HAP-1 (cell line): ENCODE measurements around the gene ERICH2.

Experiments
- DNase-seq, 2 experiments: peaks; one replicate each; pipeline ENCODE4 v3.0.0-alpha.2; 2016 to 2020; ENCODE audit warnings: low spot score in 2 of 2
- H3K27me3 ChIP-seq: fragments of 250-450 bp; sonication (Bioruptor Pico); 2 replicates; pipeline ENCODE4 v1.5.1; 2020; ENCODE audit warnings: low read depth, mild to moderate bottlenecking, moderate library complexity
- H3K36me3 ChIP-seq: fragments of 250-450 bp; sonication (Bioruptor Pico); replicated peaks from 2 replicates; pipeline ENCODE4 v1.5.1; 2020; ENCODE audit warnings: mild to moderate bottlenecking
- H3K4me1 ChIP-seq: fragments of 250-450 bp; sonication (Bioruptor Pico); 2 replicates; pipeline ENCODE4 v1.5.1; 2020; ENCODE audit warnings: mild to moderate bottlenecking
- H3K4me3 ChIP-seq: fragments of 250-450 bp; sonication (Bioruptor Pico); 2 replicates; pipeline ENCODE4 v1.5.1; 2020; ENCODE audit warnings: mild to moderate bottlenecking, moderate library complexity
- H3K9me3 ChIP-seq: fragments of 250-450 bp; sonication (Bioruptor Pico); 2 replicates; pipeline ENCODE4 v1.5.1; 2020; ENCODE audit warnings: mild to moderate bottlenecking, moderate library complexity
- in situ Hi-C: fragments of 300-500 bp; cut with MboI; formaldehyde crosslinking; loops from 3 replicates; pipeline ENCODE4 v1.14.3; 2020; ENCODE audit warnings: low sequenced_read_pairs, inconsistent platforms, mixed read lengths

ERICH2 gene

DNA sequence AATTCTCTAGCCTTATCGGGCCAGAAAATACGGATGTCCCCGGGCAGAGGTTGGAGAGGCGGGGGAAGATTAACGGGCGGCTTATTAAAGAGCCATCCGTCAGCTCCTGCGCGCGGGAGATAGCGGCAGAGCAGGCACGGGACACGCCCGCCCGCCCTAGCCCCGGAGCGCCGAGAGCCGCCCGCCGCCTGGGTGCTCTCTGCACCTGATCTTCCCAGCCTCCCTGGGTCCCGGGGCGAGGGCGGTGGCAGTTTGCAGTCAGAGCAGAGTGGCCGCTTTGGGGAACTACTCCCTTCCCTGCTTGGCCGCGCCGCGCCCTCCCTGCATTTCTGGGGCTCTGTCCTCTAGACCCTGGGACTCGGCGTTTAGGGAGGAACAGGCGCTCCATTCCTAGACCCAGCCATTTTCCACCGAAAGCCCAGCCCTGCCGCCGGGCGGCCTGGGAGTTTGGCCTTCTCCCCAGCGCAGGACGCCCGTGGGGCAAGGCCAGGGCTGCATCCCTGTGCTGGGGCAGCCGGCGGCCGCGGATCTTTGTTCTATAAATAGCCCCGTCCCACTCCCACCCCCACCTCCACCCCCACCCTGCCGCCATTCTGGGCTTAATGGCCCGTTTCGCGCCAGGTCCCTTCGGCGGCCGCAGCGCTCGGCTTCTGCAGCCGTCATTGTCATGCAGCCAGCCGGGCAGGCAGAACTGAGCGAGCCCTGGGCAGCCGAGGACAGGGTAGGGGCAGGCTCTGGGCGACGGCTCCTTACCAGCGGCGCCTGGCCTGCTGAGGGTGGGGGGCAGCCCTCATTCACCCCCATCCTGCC is 53.1 kb downstream of the ERICH2 start:
- DNase-seq, result no peak
- in situ Hi-C loops, result loop anchor here (25.0 kb wide), 1 partner anchor 886 kb away; no protein-coding TSS in a partner anchor
- no peak overlapping the region for H3K4me3 ChIP-seq
- no peaks in the 10 kb centered on the region for H3K4me1 ChIP-seq
- H3K9me3 ChIP-seq, result no peaks in the 10 kb centered on the region
- H3K36me3 ChIP-seq, result no peaks in the 10 kb centered on the region
- 0 out of 2 replicates have a peak, but pooled peaks cover 2% of the 10 kb centered on the region for H3K27me3 ChIP-seq

DNA sequence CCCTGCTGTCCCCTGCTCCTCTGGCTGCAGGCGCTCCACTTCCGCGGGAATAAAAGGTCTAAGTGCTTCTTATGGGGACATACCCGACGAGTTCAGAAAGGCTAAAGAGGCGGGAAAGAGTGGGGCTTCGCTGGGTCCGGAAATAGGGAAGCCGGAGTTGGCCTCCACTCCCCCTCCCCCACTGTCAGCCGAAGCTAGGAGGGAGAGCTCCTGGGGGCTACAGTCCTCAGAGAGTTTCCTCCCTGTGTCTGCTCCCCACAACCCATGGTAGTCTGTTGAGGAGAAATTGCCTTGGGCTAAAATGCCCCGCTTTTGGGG is 53.7 kb downstream of the ERICH2 start:
- DNase-seq, result no peak
- Histone ChIP-seq H3K36me3 (no peaks in the 10 kb centered on the region), H3K4me3 (no peak overlapping the region), H3K4me1 (no peaks in the 10 kb centered on the region), H3K27me3 (0 out of 2 replicates have a peak, but pooled peaks cover 2% of the 10 kb centered on the region), H3K9me3 (no peaks in the 10 kb centered on the region)
- in situ Hi-C loops, result loop anchor here (25.0 kb wide), 1 partner anchor 887 kb away; no protein-coding TSS in a partner anchor

DNA sequence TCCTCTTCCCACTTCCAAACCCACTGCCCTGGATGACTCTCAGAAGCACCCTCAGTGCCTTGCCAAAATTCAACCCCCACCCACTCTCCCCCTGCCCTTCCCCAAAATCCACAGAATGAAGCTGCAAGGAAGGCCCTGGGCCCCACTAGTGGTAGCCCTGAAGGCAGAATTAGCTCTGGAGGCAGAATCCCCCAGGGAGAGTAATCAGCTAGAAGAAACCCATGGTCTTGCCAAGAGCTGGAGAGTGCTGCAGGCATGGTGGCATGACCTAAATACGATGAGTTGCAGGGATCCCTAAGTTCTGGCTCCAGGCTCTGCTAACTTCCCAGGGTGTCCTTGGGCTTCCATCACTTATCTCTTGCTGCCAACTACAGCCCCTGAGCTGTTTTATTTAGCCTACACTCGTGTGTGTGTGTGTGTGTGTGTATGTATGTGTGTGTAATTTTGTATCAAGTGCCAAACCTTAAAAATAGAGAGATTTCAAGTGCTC is 54.4 kb downstream of the ERICH2 start:
- Histone ChIP-seq H3K4me1 (no peaks in the 10 kb centered on the region), H3K9me3 (no peaks in the 10 kb centered on the region), H3K4me3 (no peak overlapping the region), H3K27me3 (0 out of 2 replicates have a peak, but pooled peaks cover 2% of the 10 kb centered on the region), H3K36me3 (no peaks in the 10 kb centered on the region)
- in situ Hi-C loops, result loop anchor here (25.0 kb wide), 1 partner anchor 887 kb away; no protein-coding TSS in a partner anchor
- DNase-seq, result no peak

DNA sequence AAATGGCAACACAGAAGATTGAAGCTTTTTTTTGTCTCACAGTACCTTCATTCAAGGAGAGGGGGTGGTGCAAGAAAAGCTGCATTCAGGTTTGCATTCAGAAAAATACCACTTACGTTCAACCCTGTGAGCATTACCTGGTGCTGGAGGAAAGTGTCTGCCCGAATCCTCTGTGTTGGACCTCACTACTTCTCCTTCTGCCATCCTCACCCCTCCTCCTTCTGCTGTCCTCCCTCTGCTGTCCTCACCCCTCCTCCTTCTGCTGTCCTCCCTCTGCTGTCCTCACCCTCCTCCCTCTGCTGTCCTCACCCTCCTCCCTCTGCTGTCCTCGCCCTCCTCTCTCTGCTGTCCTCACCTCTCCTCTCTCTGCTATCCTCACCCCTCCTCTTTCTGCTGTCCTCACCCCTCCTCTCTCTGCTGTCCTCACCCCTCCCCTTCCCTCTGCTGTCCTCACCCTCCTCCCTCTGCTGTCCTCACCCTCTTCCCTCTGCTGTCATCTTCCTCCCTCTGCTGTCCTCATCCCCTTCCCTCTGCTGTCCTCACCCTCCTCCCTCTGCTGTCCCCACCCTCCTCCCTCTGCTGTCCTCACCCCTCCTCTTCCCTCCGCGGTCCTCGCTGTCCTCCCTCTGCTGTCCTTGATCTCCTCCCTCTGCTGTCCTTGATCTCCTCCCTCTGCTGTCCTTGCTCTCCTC is 57.8 kb downstream of the ERICH2 start:
- in situ Hi-C loops, result no loop called here
- Histone ChIP-seq H3K36me3 (no peaks in the 10 kb centered on the region), H3K4me3 (no peak overlapping the region), H3K4me1 (no peaks in the 10 kb centered on the region), H3K9me3 (no peaks in the 10 kb centered on the region), H3K27me3 (0 out of 2 replicates have a peak, but pooled peaks cover 2% of the 10 kb centered on the region)
- DNase-seq, result no peak

DNA sequence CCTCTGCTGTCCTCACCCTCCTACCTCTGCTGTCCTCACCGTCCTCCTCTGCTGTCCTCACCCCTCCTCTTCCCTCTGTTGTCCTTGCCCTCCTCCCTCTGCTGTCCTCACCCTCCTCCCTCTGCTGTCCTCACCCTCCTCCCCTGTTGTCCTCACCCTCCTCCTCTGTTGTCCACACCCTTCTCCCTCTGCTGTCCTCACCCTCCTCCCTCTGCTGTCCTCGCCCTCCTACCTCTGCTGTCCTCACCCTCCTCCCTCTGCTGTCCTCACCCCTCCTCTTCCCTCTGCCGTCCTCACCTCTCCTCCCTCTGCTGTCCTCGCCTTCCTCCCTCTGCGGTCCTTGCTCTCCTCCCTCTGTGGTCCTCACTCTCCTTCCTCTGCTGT is 58.3 kb downstream of the ERICH2 start:
- H3K27me3 ChIP-seq, result 0 out of 2 replicates have a peak, but pooled peaks cover 2% of the 10 kb centered on the region
- no peaks in the 10 kb centered on the region for H3K4me1 ChIP-seq
- in situ Hi-C loops, result no loop called here
- no peaks in the 10 kb centered on the region for H3K9me3 ChIP-seq
- DNase-seq, result no peak
- no peak overlapping the region for H3K4me3 ChIP-seq
- no peaks in the 10 kb centered on the region for H3K36me3 ChIP-seq

DNA sequence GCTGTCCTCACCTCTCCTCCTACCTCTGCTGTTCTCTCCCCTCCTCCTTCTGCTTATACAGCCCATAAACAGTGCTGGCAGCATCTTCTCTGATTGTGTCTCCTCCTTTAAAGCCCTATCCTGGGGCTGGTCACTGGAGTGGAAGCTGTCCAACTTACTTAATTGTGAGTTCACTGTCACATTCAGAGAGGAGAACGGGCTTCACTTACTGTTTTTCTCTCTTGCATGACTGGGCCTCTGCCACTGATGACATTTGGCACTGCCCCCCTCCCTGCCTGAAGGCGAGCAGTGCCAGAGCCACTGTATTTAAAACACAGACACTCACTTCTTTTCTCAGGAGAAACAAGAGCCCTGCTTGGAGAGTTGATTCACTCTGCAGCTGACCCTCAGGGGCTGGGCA is 58.9 kb downstream of the ERICH2 start:
- no peaks in the 10 kb centered on the region for H3K36me3 ChIP-seq
- H3K9me3 ChIP-seq, result no peaks in the 10 kb centered on the region
- no peak for DNase-seq
- H3K27me3 ChIP-seq, result 0 out of 2 replicates have a peak, but pooled peaks cover 2% of the 10 kb centered on the region
- no peak overlapping the region for H3K4me3 ChIP-seq
- in situ Hi-C loops, result no loop called here
- H3K4me1 ChIP-seq, result no peaks in the 10 kb centered on the region

DNA sequence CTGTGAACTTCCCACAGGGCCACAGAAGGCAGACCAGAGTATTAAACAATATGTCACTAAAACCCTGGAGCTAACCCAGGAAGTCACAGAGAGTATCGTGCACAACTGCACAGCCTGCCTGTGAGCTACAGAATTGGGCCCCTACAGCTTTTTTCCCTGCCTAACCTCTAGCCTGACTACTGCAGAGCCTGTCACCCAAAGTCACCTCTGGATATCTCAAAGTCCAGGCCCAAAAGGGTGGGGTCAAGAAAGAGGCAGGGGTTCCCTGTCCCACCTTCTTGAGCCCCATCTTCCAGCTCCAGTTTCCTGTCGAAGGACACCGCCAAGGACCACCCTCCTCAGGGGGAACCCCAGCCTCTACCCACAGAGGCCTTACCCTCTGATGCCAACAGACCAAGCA is 60.0 kb downstream of the ERICH2 start:
- H3K4me3 ChIP-seq, result no peak overlapping the region
- no peaks in the 10 kb centered on the region for H3K36me3 ChIP-seq
- H3K4me1 ChIP-seq, result no peaks in the 10 kb centered on the region
- in situ Hi-C loops, result no loop called here
- 0 out of 2 replicates have a peak, but pooled peaks cover 2% of the 10 kb centered on the region for H3K27me3 ChIP-seq
- no peak for DNase-seq
- no peaks in the 10 kb centered on the region for H3K9me3 ChIP-seq

DNA sequence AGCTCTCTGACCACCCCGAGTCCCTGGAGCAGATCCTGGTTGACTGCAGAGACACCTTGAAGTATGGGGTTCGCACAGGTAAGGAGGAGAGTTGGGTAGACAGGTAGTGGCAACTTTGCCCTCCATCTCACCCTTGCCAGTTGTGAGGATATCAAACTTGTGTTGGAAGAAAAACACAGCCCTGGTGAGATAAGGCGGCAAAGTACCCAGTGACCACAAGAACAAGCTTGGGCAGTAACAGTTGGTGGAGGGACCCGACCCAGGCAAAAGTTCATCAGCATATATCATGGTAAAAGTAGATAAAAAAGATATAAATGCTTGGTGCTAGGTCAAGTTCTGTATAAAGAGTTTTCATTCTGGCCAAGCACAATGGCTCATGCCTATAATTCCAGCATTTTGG is 60.9 kb downstream of the ERICH2 start:
- 0 out of 2 replicates have a peak, but pooled peaks cover 2% of the 10 kb centered on the region for H3K27me3 ChIP-seq
- no peaks in the 10 kb centered on the region for H3K9me3 ChIP-seq
- in situ Hi-C loops, result no loop called here
- no peaks in the 10 kb centered on the region for H3K36me3 ChIP-seq
- DNase-seq, result no peak
- H3K4me1 ChIP-seq, result no peaks in the 10 kb centered on the region
- no peak overlapping the region for H3K4me3 ChIP-seq

DNA sequence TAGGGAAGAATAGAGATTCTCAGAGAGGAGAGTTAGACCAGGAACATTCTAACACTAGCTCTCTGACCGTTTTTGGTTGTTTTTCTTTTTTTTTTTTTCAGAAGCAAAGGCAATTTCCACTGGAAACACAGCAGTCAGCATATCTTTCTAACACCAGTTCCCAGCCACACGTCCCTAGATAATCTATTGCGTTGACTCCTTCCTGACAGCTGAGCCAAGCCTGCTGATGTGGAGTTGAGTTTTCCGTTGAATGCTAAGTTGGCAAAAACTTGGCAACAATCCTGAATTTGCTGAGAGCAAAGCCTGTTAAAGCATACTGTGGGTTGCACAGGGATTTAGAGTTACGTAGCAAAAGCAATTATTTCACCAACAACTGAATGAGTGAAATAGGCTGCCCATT is 65.8 kb downstream of the ERICH2 start:
- H3K4me3 ChIP-seq, result no peak overlapping the region
- no peak for DNase-seq
- H3K36me3 ChIP-seq, result no peaks in the 10 kb centered on the region
- H3K9me3 ChIP-seq, result no peaks in the 10 kb centered on the region
- H3K4me1 ChIP-seq, result no peaks in the 10 kb centered on the region
- H3K27me3 ChIP-seq, result no peaks in the 10 kb centered on the region
- in situ Hi-C loops, result no loop called here

DNA sequence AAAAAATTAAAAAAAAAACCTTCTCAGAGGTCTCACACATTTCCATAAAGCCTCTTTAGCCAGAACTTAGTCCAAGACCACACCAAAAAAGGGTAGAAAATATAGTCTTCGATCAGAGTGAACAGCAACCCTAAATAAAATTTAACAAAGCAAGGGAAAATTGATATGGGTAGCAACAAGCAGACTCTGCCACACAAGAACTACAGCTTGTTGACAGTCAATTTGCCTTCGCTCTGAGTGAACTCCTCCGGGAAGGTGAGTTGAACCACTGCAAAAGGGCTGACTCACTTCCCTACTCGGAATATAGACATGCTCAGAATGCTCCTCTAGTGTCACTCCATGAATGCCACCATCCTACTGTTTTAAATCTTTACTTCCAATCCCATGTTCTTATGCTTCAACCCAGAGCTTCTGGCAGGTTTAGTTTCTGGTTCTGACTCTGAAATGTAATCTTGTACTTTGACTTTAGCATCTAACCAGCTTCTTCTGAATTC is 70.6 kb downstream of the ERICH2 start:
- in situ Hi-C loops, result no loop called here
- Histone ChIP-seq H3K27me3 (no peaks in the 10 kb centered on the region), H3K36me3 (no peaks in the 10 kb centered on the region), H3K9me3 (no peaks in the 10 kb centered on the region), H3K4me1 (no peaks in the 10 kb centered on the region), H3K4me3 (no peak overlapping the region)
- no peak for DNase-seq

DNA sequence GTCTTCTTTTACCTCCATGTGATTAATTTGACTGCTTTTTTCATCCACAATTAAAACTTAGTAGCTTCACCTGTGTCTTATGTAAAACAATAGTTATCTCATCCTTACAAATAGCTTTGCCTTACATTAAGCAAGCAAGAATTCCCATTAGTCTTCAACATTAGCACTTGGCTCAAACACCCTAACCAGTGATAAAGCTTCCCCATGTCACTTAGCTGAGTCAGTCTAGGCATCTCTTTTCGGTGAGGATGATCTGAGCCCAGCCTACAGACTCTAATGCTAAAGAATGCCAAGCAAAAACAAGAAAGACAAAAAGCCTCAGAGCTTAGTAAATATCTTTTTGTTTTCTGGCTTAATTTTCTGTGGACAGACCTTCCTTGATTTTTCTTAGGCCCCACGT is 72.6 kb downstream of the ERICH2 start:
- Histone ChIP-seq H3K4me1 (no peaks in the 10 kb centered on the region), H3K36me3 (no peaks in the 10 kb centered on the region), H3K9me3 (no peaks in the 10 kb centered on the region), H3K27me3 (no peaks in the 10 kb centered on the region), H3K4me3 (no peak overlapping the region)
- in situ Hi-C loops, result no loop called here
- no peak for DNase-seq

DNA sequence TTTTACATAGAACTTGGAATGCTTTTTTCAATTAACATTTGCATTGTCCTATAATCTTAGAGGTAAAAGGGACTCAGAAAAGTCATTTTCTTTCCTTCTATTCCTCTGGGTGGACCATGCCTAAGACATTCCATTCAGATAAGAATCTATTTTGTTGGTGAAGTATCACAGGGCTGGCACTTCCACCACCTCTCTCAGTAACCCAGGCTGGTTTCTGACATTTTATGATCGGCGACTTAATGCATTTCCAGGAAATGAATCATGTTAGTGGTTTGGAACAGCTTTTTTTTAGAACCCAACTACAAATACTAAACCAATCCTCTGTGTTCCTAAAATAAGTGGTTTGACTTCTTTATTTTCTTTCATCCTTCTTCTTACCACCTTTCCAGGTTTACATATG is 73.5 kb downstream of the ERICH2 start:
- H3K36me3 ChIP-seq, result no peaks in the 10 kb centered on the region
- no peak for DNase-seq
- H3K27me3 ChIP-seq, result no peaks in the 10 kb centered on the region
- in situ Hi-C loops, result no loop called here
- H3K4me3 ChIP-seq, result no peak overlapping the region
- H3K9me3 ChIP-seq, result no peaks in the 10 kb centered on the region
- H3K4me1 ChIP-seq, result no peaks in the 10 kb centered on the region

DNA sequence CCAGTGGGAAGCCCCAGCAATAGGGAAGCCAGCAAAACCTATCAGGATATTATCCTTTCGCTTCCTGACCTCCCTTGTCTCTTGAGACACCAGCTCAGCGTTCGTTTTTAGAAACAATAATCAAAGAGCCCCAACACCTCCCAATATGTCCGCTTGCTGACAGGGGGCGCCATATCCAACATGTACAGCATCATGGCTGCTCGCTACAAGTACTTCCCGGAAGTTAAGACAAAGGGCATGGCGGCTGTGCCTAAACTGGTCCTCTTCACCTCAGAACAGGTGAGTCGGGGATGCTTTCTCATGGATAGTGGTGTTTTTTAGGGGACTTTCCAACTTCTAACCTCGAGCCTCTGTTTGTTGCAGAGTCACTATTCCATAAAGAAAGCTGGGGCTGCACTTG is 75.2 kb downstream of the ERICH2 start:
- Histone ChIP-seq H3K36me3 (no peaks in the 10 kb centered on the region), H3K4me3 (no peak overlapping the region), H3K4me1 (no peaks in the 10 kb centered on the region), H3K9me3 (no peaks in the 10 kb centered on the region), H3K27me3 (no peaks in the 10 kb centered on the region)
- in situ Hi-C loops, result no loop called here
- peak in 1 of 2 experiments; percentile 58 for DNase-seq

DNA sequence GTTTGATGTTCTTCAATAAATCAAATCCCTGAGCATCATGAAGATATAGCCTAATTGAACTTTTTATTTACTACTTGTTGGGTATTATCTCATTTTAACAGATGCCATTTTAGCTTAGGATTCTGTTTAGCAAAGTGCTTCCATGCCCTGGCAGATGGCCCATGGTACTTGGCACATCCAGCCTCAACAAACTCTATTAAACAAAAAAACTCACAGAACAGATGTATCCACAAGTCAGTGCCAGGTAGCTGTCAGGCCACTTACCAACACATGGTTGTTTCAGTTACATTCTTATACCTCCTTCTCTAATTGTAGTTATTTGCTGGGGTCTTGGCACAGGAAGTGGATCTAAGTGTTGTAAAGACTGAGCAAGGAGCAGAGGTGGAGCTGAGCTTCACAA is 76.1 kb downstream of the ERICH2 start:
- Histone ChIP-seq H3K4me1 (no peaks in the 10 kb centered on the region), H3K27me3 (no peaks in the 10 kb centered on the region), H3K36me3 (no peaks in the 10 kb centered on the region), H3K9me3 (no peaks in the 10 kb centered on the region), H3K4me3 (no peak overlapping the region)
- in situ Hi-C loops, result no loop called here
- DNase-seq, result no peak
